PC-3 (cell line): ENCODE data around the gene CAMK1D.

Experiments used
- EZH2phosphoT487 ChIP-seq: fragments of 300-600 bp; sonication (generic); IDR thresholded peaks from 2 replicates; pipeline ENCODE4 v1.6.1; 2018; ENCODE audit warnings: mild to moderate bottlenecking, antibody characterized with exemption, low read length, borderline replicate concordance
- TF ChIP-seq, protein P1 (sequence below): fragments of 300-600 bp; sonication (generic); conservative IDR thresholded peaks from 2 replicates; pipeline ENCODE4 v1.5.1; 2017; ENCODE audit warnings: antibody characterized with exemption, low read depth, mild to moderate bottlenecking, low read length

DNA sequence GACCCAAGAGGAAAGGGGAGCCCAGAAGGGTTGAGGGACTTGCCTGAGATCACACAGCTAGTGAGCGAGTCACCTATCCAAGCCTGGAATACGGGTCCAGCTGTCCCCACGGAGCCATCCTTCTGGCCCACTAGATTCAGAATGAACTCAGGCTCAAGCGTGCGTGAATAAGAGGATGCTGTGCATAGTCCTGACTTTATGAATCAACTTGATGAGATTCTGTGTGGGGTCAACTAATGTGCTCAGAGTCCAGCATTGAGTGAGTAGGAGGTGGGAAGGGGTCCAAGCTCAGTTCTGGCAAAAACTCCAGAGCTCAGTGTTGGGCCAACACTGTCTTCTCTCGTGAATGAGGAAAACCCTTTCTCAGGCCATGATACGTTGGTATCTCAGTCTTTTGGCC, 41.4 kb downstream of the CAMK1D start:
- TF ChIP-seq, protein P1, sequence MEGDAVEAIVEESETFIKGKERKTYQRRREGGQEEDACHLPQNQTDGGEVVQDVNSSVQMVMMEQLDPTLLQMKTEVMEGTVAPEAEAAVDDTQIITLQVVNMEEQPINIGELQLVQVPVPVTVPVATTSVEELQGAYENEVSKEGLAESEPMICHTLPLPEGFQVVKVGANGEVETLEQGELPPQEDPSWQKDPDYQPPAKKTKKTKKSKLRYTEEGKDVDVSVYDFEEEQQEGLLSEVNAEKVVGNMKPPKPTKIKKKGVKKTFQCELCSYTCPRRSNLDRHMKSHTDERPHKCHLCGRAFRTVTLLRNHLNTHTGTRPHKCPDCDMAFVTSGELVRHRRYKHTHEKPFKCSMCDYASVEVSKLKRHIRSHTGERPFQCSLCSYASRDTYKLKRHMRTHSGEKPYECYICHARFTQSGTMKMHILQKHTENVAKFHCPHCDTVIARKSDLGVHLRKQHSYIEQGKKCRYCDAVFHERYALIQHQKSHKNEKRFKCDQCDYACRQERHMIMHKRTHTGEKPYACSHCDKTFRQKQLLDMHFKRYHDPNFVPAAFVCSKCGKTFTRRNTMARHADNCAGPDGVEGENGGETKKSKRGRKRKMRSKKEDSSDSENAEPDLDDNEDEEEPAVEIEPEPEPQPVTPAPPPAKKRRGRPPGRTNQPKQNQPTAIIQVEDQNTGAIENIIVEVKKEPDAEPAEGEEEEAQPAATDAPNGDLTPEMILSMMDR: no peak
- TF ChIP-seq EZH2phosphoT487: no peak
